HepG2 (cell line): Measurements from ENCODE around the gene SAMD10. TPM values are rescaled to one million over a fixed set of nuclear protein-coding genes. Genes with fewer than 3 reads are reported as not detected.

Source experiments
- AGO1 ChIP-seq: fragments of 200-400 bp; formaldehyde crosslinking; IDR thresholded peaks from 2 replicates; pipeline ENCODE4 v1.6.1; 2017; ENCODE audit warnings: mild to moderate bottlenecking, low read depth, low read length, moderate library complexity; ENCODE audit not compliant: poor library complexity, severe bottlenecking
- ATM ChIP-seq: fragments of 450-650 bp; IDR thresholded peaks from 2 replicates; pipeline ENCODE4 v1.7.1; 2017; ENCODE audit warnings: mild to moderate bottlenecking, borderline replicate concordance
- ERF ChIP-seq: IDR thresholded peaks from 2 replicates; pipeline ENCODE4 v1.6.1; 2018; ENCODE audit warnings: missing biosample characterization, missing genetic modification reagents
- HOXD1 ChIP-seq: sonication (generic); formaldehyde crosslinking; IDR thresholded peaks from 2 replicates; pipeline ENCODE4 v1.5.0; 2020; ENCODE audit warnings: missing genetic modification reagents
- JUNB ChIP-seq: sonication (generic); formaldehyde crosslinking; IDR thresholded peaks from 2 replicates; pipeline ENCODE4 v1.8.0; 2022; ENCODE audit warnings: missing genetic modification reagents, mild to moderate bottlenecking, borderline replicate concordance
- NFIB ChIP-seq: sonication (generic); formaldehyde crosslinking; IDR thresholded peaks from 2 replicates; pipeline ENCODE4 v1.9.0; 2021; ENCODE audit warnings: missing genetic modification reagents, mild to moderate bottlenecking, borderline replicate concordance
- ZC3H13 ChIP-seq: sonication (generic); formaldehyde crosslinking; IDR thresholded peaks from 2 replicates; pipeline ENCODE4 v1.8.1; 2023; ENCODE audit warnings: mild to moderate bottlenecking, missing genetic modification reagents, moderate library complexity
- ZNF549 ChIP-seq: sonication (generic); formaldehyde crosslinking; IDR thresholded peaks from 2 replicates; pipeline ENCODE4 v1.5.0; 2020; ENCODE audit warnings: missing genetic modification reagents
- ZNF790 ChIP-seq: sonication (generic); formaldehyde crosslinking; IDR thresholded peaks from 2 replicates; pipeline ENCODE4 v1.8.0; 2022; ENCODE audit warnings: missing genetic modification reagents, mild to moderate bottlenecking, borderline replicate concordance
- ZNF878 ChIP-seq: sonication (generic); formaldehyde crosslinking; IDR thresholded peaks from 2 replicates; pipeline ENCODE4 v1.8.1; 2023; ENCODE audit warnings: mild to moderate bottlenecking, missing genetic modification reagents, moderate library complexity
- polyA plus RNA-seq, 8 experiments: library from polyadenylated mRNA; depleted of rRNA in 3 of 8; stranded (reverse) in 7 of 8; unstranded in 1 of 8; fragments of >200 nt; fragmentation: Illumina TruSeq in 4 of 8; extraction: Trizol in 4 of 8; gene quantifications; 2 replicates each; pipeline versions ENCODE4 v1.2.1 to v1.2.3, GENCODE V29; 2011 to 2016; ENCODE audit warnings: low read depth in 4 of 8, missing spikeins in 1 of 8, mixed read lengths in 1 of 8; ENCODE audit not compliant: insufficient read depth in 1 of 8
- total RNA-seq, 5 experiments: library from RNA; depleted of rRNA; stranded (reverse); fragments of >200 nt; fragmentation: Illumina TruSeq; extraction: Trizol; gene quantifications; 2 replicates each; pipeline ENCODE4 v1.2.3, GENCODE V29; 2016; ENCODE audit warnings: low read depth in 1 of 5
- TF ChIP-seq, protein P1 (sequence below): sonication (generic); formaldehyde crosslinking; IDR thresholded peaks from 2 replicates; pipeline ENCODE4 v1.4.0; 2020; ENCODE audit warnings: mild to moderate bottlenecking, missing genetic modification reagents
- TF ChIP-seq, protein P2 (sequence below): sonication (generic); formaldehyde crosslinking; IDR thresholded peaks from 2 replicates; pipeline ENCODE4 v1.9.0; 2021; ENCODE audit warnings: missing genetic modification reagents, borderline replicate concordance
- TF ChIP-seq, protein P3 (sequence below): sonication (generic); formaldehyde crosslinking; IDR thresholded peaks from 2 replicates; pipeline ENCODE4 v1.5.0; 2020; ENCODE audit warnings: mild to moderate bottlenecking, missing genetic modification reagents
- TF ChIP-seq, protein P4 (sequence below): sonication (generic); formaldehyde crosslinking; IDR thresholded peaks from 2 replicates; pipeline ENCODE4 v1.9.0; 2021; ENCODE audit warnings: missing genetic modification reagents, mild to moderate bottlenecking, borderline replicate concordance

Gene SAMD10
- total and polyA plus RNA-seq, 2 of the 13 experiments (the other 11 are each of a cell fraction or from before 2014, with no cell fraction given) = 6.1 to 11.0 TPM

DNA sequence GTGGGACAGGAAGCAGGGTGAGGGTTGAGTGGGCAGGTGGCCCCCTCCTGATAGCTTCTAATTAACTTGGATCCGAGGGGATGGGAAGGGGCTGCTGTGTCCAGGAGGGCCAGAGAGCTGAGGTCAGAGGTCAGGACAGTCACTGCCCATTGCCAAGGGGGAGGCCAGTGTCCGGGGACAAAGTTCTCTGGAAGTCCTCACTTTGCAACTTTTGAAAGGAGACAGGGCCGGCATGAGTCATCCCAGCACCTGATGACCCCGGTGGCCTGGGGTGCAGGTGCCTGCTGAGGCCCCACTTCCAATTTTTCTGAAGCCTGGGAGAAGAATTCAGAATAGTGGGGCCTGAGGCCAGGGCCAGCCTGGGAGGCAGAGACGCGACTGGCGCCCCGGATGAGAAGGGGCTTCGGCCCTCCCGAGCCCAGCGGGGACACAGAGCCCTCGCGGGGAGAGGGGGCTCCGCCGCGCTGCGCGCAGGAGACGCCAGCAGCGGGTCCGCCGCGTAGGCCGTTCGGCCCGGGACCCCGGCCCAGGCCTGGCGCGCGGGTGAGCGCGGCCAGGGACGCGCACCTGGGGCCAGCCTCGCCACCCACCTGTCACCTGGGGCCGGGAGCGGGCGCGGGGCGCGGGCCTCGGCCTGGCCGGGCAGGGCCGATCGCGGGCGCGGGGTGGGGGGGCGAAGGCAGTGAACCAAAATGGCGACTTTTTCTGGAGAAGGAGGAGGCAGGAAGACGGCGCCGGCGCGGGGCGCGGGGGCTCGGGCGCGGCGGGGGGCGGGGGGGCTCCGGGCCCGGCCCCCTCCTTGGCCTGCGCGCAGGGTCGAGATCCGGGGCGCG is 10.3 kb downstream of the SAMD10 start (continued):
- TF ChIP-seq, protein P1, sequence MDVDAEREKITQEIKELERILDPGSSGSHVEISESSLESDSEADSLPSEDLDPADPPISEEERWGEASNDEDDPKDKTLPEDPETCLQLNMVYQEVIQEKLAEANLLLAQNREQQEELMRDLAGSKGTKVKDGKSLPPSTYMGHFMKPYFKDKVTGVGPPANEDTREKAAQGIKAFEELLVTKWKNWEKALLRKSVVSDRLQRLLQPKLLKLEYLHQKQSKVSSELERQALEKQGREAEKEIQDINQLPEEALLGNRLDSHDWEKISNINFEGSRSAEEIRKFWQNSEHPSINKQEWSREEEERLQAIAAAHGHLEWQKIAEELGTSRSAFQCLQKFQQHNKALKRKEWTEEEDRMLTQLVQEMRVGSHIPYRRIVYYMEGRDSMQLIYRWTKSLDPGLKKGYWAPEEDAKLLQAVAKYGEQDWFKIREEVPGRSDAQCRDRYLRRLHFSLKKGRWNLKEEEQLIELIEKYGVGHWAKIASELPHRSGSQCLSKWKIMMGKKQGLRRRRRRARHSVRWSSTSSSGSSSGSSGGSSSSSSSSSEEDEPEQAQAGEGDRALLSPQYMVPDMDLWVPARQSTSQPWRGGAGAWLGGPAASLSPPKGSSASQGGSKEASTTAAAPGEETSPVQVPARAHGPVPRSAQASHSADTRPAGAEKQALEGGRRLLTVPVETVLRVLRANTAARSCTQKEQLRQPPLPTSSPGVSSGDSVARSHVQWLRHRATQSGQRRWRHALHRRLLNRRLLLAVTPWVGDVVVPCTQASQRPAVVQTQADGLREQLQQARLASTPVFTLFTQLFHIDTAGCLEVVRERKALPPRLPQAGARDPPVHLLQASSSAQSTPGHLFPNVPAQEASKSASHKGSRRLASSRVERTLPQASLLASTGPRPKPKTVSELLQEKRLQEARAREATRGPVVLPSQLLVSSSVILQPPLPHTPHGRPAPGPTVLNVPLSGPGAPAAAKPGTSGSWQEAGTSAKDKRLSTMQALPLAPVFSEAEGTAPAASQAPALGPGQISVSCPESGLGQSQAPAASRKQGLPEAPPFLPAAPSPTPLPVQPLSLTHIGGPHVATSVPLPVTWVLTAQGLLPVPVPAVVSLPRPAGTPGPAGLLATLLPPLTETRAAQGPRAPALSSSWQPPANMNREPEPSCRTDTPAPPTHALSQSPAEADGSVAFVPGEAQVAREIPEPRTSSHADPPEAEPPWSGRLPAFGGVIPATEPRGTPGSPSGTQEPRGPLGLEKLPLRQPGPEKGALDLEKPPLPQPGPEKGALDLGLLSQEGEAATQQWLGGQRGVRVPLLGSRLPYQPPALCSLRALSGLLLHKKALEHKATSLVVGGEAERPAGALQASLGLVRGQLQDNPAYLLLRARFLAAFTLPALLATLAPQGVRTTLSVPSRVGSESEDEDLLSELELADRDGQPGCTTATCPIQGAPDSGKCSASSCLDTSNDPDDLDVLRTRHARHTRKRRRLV (CRISPR knock-in tag) = peak; percentile 79; the same call in 1 of the 2 replicates
- TF ChIP-seq, protein P2, sequence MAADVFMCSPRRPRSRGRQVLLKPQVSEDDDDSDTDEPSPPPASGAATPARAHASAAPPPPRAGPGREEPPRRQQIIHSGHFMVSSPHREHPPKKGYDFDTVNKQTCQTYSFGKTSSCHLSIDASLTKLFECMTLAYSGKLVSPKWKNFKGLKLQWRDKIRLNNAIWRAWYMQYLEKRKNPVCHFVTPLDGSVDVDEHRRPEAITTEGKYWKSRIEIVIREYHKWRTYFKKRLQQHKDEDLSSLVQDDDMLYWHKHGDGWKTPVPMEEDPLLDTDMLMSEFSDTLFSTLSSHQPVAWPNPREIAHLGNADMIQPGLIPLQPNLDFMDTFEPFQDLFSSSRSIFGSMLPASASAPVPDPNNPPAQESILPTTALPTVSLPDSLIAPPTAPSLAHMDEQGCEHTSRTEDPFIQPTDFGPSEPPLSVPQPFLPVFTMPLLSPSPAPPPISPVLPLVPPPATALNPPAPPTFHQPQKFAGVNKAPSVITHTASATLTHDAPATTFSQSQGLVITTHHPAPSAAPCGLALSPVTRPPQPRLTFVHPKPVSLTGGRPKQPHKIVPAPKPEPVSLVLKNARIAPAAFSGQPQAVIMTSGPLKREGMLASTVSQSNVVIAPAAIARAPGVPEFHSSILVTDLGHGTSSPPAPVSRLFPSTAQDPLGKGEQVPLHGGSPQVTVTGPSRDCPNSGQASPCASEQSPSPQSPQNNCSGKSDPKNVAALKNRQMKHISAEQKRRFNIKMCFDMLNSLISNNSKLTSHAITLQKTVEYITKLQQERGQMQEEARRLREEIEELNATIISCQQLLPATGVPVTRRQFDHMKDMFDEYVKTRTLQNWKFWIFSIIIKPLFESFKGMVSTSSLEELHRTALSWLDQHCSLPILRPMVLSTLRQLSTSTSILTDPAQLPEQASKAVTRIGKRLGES = no peak
- TF ChIP-seq ZC3H13 (CRISPR knock-in tag) = no peak
- TF ChIP-seq, protein P3, sequence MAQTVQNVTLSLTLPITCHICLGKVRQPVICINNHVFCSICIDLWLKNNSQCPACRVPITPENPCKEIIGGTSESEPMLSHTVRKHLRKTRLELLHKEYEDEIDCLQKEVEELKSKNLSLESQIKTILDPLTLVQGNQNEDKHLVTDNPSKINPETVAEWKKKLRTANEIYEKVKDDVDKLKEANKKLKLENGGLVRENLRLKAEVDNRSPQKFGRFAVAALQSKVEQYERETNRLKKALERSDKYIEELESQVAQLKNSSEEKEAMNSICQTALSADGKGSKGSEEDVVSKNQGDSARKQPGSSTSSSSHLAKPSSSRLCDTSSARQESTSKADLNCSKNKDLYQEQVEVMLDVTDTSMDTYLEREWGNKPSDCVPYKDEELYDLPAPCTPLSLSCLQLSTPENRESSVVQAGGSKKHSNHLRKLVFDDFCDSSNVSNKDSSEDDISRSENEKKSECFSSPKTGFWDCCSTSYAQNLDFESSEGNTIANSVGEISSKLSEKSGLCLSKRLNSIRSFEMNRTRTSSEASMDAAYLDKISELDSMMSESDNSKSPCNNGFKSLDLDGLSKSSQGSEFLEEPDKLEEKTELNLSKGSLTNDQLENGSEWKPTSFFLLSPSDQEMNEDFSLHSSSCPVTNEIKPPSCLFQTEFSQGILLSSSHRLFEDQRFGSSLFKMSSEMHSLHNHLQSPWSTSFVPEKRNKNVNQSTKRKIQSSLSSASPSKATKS (CRISPR knock-in tag) = no peak
- TF ChIP-seq, protein P4, sequence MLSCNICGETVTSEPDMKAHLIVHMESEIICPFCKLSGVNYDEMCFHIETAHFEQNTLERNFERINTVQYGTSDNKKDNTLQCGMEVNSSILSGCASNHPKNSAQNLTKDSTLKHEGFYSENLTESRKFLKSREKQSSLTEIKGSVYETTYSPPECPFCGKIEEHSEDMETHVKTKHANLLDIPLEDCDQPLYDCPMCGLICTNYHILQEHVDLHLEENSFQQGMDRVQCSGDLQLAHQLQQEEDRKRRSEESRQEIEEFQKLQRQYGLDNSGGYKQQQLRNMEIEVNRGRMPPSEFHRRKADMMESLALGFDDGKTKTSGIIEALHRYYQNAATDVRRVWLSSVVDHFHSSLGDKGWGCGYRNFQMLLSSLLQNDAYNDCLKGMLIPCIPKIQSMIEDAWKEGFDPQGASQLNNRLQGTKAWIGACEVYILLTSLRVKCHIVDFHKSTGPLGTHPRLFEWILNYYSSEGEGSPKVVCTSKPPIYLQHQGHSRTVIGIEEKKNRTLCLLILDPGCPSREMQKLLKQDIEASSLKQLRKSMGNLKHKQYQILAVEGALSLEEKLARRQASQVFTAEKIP (CRISPR knock-in tag) = no peak
- TF ChIP-seq ATM = no peak
- 0 out of 2 replicates have a peak, but pooled peaks have one; percentile 16 for TF ChIP-seq ZNF790 (CRISPR knock-in tag)
- no peak for TF ChIP-seq AGO1
- no peak for TF ChIP-seq NFIB (CRISPR knock-in tag)
- peak; percentile 56; the same call in 1 of the 2 replicates for TF ChIP-seq ERF (CRISPR knock-in tag)
- 0 out of 2 replicates have a peak, but pooled peaks have one; percentile 52 for TF ChIP-seq HOXD1 (CRISPR knock-in tag)
- TF ChIP-seq ZNF549 (CRISPR knock-in tag) = no peak
- no peak for TF ChIP-seq ZNF878 (CRISPR knock-in tag)
- TF ChIP-seq JUNB (CRISPR knock-in tag) = peak; percentile 65; the same call in 1 of the 2 replicates
